HG03025 (cell line): ENCODE measurements around the gene MATN3.

Experiments used
- ATAC-seq: cut with Tn5 transposase; IDR thresholded peaks from one replicate; pipeline ENCODE4 v1.9.1; 2021; ENCODE audit warnings: mild to moderate bottlenecking, moderate library complexity; ENCODE audit not compliant: unreplicated experiment, low FRiP score

MATN3 gene

DNA sequence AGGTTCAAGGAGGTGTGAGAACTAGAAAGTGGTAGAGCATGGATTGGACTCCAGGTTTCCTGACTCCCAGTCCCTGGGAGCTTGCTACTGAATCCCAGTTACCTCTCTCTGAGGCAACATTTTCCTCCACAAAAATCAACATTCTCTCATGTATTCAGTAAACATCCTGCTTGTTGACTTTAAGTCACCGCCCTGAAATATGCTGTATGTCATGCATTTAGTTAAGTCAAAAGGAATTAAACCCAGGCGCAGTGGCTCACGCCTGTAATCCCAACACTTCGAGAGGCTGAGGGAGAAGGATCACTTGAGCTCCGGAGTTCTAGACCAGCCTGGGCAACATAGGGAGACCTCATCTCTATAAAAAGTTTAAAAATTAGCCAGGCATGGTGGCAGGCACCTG is 3.8 kb downstream of the MATN3 start:
- ATAC-seq, result no peak

DNA sequence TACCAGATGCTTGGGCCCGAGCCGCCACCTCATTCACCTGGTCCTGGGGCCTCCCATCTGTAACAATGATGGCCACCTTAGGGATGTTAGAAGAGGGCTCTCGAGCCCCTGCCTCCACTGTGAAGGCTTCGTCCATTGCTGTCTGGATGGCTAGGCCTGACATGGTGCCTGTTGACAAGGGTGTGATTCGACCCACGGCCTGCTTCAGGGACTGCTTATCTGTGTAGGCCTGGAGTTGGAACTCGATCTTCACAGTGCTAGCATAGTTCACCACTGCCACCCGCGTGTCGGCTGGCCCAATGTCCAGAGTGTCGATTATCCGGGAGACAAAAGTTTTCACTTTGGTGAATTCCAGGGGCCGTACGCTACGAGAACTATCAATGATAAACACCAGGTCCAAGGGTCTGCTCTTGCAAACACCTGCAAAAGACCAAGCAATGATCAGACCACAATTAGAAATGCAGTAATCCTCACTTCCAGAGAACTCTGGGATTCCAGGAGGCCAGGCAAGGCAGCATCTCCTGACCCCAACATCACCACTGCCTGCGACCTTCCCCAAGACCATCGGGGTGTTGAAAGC is 6.5 kb downstream of the MATN3 start:
- ATAC-seq, result no peak

DNA sequence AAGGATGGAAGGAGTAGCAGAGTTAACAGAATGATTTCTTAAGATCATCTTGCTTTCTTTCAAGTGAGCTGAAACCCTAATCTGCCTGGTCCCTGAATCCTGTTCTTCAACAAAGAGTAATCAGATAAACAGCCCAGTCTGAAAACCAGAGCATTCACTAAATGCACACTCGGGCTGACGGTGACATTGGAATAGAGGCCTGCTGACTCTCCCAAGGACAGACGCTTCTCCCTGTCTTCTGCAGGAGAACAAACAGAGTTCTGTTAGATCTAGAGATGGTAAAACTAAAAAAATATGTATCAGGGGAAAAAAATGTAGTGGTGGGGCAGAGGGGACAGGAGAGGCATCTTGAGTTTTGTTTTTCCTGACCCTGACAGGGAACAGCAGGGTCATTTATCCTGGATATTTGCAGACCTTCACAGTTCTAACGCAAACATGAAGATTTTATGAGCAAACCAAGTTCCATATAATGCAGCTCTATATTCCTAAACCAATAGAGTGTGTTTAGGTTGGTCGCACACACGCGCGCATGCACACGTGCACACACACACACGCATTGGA is 7.3 kb downstream of the MATN3 start:
- ATAC-seq, result no peak

DNA sequence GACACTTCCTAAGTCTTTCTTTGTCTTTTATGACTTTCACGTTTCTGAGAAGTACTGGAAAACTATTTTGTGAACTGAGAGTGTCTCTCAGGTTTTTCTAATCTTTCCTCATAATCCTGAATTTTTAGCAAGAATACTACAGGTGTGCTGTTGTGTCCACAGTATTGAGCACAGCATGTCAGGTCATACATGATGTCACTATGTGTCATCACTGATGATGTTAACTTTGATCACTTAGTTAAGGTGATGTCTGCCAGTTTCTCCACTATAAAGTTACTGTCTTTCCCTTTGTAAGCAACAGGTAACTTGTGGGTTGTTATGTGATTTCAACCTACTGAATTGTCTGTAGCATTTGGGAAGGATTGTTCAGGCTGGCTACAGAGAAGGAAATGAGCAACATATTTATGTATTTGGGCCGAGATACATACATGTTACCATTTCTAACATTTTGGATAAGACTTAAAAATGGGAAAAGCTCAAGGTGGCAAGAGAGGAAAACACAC is 11.1 kb downstream of the MATN3 start:
- no peak for ATAC-seq

DNA sequence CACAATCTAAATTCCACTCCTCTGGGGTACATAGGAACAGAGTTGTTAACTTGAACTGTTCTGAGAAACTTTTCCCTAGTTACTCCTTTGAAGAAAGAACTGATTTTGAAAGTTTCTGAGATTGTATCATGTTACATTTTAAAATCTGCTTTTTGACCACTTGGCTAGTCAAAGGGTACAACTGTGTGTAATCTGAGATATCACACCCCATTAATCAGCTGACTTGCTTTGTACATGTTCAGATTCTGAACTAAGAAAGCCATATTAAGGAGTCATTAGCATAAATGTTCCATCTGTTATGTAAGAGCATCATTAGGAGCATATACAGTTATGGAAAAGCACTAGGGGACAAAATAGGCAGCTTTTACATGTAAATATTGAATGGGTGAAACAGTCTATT is 18.7 kb downstream of the MATN3 start:
- no peak for ATAC-seq

DNA sequence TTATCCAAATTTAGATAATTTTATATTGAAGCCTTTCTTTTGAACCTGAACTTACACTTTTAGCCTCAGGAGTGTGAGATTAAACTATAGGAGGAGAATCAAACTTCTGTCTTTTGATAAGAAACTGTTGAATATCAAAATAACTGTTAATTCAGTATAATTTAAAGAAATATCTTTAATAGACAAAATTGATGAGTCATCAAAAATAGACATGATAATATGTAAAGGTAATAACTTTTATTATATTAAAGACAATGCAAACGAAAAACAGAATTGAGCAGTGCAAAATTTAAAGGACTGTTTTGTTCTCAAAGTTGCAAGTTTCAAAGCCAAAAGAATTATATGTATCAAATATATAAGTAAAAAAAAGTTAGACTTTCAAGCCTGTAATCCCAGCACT is 20.6 kb downstream of the MATN3 start:
- no peak for ATAC-seq

DNA sequence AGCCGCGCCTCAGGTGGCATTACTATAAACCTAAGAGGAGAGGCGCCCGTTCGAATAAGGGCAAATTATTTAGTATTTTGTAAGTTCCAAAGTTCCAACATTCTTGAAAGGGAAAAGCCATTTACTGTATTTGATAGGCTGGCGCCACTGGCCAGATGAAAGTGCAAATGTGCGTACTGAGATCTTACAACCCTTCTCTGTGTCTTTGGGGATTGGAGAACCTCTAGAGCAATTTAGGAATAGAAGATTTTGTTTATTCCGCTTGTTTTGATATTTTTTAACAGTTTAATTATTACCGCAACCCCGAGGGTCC is 22.1 kb downstream of the MATN3 start:
- ATAC-seq, result no peak

DNA sequence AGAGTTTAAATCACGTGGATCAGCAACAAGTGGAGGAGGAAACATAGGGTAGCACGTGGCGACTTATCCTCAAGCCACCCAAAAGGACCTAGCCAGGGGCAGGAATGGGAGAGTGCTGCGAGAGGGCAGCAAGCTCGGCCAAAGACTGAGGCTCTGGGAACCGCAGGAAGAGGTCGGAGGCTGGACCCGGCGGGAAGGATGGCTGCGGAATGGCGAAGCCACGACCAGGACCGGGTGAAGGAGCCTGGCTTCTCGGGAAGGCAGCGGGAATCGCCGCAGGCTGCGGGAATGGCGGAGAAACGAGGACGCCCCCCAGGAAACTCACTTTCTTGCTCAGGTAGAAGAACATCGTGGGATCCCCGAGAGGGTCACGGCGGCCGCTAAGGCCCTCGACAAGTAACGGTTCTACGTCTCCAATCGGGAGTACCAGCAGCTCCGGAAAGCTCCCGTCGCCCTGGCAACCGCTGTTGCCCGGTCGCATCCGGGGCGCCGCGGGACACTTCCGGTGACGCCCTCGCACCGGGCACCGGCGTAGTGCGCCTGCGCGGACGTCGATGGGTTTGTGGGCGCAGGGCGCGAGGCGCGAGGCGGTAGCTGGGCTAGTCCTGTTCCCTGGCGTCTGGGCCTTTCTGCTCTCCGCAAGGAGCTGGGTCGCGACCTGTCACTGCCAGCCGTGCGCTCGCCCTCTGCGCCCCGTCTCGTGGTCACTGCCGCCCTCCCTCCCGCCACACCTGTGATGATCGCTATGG is 22.6 kb downstream of the MATN3 start, which contains the start of gene WDR35:
WDR35 (minus strand) TSS at position 439 of the 749 bp plus-strand sequence; CDS start at position 349, 90 bp downstream.
- peak; percentile 92 for ATAC-seq

DNA sequence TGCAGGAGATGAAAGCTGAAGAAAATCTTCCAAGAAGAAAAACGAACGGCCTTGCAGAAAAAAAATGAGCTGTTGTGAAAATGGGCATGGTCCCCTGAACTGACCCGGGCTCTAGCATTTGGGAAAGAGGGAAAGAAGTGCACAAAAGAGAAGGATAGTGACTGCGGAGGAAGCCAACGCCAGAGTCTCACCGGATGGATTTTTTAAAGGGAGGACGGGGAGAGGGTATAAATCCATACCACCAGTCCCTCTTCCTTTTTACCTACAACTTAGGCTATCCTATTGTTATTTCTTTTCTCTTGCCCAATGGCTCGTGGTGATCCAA is 23.2 kb downstream of the MATN3 start:
- ATAC-seq, result no peak

DNA sequence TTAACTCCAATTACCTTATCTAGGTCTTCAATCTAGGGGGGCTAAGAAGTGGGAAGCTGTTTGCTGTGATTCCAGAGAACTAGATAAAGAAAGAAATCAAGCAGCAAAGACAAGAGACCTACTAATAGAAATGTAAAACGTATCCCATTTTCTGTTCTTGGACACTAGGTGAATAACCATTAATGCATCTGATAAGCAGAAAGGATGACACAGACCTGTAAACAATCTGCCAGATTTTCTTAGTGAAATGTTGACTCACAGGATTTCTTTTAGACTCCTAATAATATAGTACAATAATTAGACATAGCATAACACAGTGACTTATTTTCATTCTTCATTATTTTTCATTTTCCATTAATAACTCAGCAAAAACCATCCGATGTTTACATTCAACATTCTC is 23.9 kb downstream of the MATN3 start:
- ATAC-seq, result no peak

DNA sequence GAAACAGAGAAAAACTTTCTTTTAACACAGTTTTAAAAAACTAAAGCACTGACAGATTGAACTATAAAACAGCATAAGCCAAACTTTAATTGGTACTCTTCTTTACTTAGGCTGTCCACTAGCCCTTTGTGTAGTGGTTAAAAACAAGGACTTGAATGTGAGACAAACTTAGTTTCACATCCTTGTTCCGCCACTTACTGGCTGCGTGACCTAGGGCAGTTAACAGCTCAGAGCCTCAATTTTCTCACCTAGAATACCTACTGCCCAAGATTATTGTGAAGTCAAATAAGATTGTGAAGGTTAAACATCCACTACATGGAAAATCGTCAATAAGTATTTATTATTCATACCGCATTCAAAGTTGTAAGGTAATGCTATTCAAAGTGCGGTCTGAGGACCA is 24.5 kb downstream of the MATN3 start:
- ATAC-seq, result peak; percentile 71

DNA sequence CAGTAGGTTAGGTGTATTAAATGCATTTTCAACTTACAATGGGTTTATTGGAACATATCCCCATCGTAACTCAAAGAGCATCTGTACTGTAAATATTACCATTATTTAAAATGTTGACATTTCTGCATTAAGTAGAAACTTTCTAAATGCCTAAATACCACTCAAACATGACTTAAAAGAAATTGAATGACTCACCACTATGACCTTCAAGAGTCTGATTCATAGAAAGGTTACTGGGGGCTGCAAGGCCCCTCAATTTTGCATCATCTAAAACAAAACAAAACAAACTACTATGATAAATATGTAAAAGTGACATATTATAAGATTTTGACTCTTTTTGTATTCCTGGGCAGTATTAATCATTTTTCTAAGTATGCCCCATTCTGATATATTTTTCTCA is 30.2 kb downstream of the MATN3 start:
- ATAC-seq, result no peak

DNA sequence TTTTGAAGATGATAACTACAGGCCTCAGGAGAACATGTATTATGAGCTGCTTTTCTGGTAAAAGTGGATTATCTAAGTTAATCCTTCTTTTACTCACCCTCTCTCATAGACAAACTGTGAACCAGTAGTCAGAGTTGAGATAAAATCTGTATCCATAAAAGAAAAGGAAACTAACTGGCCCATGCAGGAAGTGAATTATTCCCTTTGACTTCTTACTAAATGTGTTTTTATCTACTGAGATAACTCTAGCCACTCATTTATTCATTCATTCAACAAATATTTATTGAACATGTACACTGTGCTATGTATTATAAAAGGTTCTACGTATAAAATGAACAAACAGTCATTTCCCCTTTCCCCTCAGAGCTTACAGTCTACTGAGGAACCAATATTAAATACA is 32.5 kb downstream of the MATN3 start:
- ATAC-seq, result no peak

DNA sequence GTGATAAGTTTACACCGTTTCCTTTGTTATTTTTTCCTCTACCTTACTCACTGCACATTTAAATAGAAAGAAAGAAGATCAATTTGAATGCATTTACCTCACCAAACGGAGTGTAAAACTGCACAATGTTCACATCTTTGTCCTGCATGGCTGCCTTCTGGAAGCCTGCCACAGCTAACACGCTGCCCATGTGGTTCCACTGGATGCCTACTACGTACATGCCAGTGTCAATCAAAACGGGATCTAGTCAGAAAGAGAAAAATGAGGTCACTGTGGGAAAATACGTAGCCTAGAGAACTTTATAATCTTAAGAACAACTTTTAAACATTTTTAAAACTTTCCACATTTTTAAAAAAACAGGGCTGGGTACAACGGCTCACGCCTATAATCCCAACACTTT is 39.0 kb downstream of the MATN3 start:
- no peak for ATAC-seq

DNA sequence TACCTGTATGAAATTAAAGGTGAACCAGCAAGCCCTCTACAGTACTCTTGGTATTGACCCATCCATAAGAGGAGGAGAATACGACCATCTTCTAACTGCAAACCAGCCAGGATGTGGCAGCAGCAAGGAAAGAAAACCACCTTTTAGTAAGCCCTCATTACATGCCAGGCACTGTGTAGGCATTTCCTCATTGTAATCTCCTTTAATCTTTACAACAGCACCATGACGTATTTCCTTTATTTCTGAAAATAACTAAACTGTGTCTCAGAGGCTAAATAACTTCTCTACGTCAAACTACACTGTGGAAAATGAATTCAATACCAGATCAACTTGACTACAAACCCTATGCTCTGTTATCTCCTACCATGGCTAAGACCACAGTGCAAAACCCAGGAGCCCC is 40.8 kb downstream of the MATN3 start:
- ATAC-seq, result no peak

DNA sequence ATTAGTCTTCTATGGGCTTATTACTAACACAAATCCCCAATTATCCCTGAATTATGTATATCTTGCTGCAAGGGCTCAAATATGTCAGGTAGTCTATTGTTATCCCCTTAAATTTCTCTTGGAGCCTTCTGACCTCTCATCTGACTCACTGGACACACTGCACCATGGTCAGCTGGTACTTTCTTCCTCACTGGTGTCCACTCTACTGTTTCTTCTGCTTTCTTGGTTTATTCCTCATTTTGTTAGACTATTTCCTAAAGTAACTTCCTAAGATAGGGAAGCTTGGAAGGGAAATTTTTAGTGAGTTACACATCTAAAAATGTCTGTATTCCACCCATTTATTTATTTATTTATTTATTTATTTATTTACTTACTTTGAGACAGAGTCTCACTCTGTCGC is 49.1 kb downstream of the MATN3 start:
- no peak for ATAC-seq

DNA sequence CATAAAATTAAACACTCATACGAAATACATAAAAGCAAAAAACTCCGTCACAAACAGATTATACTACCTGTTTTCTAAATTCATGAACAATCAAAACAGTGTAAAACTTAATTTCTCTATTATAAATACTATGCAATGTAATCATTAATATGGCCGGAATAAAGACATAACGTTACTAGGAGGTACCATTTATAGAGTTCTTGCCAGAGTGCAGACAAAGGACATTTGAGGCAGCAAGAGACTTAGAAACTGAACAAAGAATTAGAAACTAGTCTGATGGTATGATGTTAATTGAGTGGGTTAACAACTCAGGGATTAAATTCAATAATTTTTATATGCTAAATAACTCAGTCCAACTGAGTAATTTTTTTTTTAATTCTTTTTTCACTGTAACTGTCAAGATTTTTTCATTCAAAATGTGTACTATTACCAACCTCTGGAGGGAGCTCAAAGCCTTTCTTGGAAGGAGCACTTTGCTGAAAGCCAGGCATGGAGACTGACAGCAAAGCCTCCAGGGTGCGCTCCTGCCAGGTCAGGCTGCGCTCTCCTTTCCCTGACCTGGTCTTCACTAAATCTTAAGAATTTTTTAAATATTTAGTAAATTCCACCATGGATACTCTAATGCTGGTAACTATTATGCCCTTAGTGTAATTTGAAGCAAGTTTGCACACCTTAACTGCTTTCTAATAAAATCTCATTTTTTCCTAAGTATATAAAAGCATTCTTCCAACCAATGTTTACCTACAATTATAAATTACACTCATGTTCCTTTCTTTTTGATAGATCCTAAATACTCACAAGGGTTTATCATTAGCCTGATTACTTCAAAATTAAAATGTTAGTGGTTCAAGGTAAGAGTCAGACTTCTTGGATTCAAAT is 56.7 kb downstream of the MATN3 start:
- no peak for ATAC-seq

DNA sequence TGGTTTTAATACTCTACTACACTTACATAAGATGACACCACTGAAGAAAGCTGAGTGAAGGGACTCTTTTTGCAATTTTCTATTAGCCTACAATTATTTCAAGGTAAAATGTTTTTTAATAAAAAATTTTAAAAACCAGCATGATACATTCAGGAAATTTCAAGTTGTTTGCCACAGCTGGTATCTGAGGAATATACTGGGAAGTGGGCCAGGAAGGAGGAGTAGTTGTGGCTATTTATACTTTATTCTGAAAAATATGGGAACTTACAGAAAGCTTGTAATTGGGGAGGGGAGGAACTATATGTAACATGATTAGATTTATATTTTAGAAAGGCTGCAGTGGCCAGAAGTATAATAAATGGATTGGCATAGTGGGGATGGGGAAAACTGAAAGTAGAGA is 63.4 kb downstream of the MATN3 start:
- no peak for ATAC-seq

DNA sequence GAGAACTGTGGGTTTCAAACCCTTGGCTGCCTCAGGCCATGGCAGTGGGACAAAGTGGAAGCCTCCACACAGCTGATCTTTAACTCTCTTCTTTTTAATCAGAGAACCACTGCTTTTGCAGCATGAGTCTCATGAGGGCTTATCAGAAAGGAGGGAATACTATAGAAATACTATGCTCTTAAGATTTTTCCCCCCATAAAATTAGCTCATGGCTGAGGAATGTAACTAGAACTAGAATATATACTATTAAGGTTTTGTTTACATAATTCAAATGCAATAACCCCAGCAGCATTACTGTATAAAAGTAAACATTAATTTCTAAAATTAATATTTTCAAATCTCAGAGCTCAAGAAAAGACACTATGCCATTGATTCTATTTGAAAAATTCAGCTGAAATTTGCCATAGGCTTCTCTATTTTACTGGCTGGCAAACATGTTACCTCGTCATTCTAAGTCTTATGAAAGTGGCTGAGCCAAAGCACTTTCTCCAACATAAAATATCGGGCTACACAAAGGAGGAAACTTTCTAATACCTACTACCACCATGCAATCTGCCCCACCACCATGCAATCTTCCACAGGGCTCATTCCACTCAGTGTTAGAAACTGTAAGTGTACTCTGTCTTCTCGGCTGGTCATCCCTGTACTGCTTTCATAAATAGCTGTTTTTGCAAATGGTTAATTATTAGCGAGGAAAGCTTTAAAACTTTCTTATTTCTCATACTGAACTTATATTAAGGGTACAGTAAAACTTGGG is 65.1 kb downstream of the MATN3 start:
- no peak for ATAC-seq

DNA sequence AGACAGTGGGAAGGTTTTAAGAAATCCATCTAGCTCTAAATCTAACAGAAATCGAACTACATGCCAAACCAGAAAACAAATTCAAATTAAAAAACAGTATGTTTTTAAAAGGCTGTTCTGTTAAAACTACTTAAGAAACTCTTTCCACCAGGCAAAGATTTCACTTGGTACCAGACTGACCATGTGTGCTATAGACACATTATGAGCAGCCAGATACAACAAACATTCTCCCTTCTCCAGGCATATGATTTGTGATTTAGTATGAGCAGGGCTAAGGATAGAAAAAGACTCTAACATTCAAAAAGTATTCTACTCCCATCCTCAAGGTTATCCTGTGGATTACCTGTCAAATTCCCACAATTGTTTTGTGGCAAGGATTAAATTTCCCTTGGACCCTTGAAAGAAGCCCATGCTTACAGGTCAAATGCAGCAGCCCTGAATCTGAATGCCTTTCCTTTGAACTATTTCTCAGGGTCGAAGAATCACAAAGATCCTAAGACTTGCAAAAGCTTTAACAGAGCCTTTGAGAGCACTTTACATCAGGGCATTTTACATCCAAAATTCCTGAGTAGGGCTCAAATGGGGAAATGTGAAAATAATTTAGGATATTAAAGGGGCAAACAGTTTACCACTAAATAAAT is 68.1 kb downstream of the MATN3 start:
- no peak for ATAC-seq
